ENCODE results near the gene TMEM270. TPM values are rescaled to one million over a fixed set of nuclear protein-coding genes. Genes with fewer than 3 reads are reported as not detected.
"Not testable (repeated sequence)": the region's sequence is repeated elsewhere in the genome, so short reads cannot be mapped to it uniquely, and the experiment has no call there.

Gene TMEM270
- total RNA-seq, 1 experiment from 2014 or later: not detected

DNA sequence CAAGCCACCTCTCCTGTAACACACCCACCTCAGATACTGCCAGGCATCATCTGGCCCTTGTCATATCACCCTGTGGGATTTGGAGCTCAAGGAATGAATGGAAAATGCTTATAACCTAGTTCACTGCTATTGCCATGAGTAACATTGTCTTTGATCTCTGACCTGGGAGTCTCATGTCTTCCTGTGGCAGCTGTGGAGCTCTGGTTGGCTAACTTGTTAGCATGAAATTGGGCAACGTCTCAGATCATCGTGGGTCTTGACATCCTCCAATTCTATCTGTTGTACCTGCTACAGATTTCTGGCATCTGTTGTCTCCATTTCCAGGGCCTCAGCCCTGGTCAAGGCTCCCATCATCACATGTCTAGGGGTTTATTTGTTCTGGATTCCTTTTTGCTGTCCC is 2.2 kb upstream of the TMEM270 start:
- peak; percentile 45 for DNase-seq (ENCODE audit: low read depth)

DNA sequence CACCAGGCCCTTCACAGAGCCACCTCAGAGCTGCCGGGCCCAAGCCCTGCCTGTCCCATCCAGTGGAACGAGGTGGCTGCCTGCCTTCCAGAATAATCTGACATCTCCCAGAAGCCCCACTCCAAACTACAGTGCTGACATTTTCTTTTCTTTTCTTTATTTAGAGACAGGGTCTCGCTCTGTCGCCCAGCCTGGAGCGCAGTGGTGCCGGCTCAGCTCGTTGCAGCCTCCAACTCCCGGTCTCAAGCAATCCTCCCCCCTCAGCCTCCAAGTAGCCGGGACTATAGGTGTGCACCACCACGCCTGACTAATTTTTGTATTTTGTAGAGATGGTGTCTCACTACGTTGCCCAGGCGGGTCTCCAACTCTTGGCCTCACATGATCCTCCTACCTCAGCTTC is 346 bp downstream of the TMEM270 start:
- no peak for DNase-seq (ENCODE audit: low read depth)

DNA sequence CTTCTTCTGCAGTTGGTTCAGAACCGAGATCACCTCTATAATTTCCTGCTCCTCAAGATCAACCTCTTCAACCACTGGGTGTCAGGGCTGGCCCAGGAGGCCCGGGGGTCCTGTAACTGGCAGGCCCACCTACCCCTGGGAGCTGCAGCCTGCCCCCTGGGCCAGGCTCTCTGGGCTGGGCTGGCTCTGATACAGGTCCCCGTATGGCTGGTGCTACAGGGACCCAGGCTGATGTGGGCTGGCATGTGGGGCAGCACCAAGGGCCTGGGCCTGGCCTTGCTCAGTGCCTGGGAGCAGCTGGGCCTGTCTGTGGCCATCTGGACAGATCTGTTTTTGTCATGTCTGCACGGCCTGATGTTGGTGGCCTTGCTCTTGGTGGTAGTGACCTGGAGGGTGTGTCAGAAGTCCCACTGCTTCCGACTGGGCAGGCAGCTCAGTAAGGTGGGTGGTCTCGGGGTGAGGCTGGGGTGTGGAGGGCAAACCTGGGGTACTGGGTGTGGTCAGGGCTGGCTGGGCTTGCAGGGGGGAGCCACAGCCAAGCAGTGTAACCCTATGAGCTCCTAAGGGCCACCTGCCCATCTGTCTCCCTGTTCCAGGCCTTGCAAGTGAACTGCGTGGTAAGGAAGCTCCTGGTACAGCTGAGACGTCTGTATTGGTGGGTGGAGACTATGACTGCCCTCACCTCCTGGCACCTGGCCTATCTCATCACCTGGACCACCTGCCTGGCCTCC is 4.2 kb downstream of the TMEM270 start:
- DNase-seq (ENCODE audit: low read depth): no peak

DNA sequence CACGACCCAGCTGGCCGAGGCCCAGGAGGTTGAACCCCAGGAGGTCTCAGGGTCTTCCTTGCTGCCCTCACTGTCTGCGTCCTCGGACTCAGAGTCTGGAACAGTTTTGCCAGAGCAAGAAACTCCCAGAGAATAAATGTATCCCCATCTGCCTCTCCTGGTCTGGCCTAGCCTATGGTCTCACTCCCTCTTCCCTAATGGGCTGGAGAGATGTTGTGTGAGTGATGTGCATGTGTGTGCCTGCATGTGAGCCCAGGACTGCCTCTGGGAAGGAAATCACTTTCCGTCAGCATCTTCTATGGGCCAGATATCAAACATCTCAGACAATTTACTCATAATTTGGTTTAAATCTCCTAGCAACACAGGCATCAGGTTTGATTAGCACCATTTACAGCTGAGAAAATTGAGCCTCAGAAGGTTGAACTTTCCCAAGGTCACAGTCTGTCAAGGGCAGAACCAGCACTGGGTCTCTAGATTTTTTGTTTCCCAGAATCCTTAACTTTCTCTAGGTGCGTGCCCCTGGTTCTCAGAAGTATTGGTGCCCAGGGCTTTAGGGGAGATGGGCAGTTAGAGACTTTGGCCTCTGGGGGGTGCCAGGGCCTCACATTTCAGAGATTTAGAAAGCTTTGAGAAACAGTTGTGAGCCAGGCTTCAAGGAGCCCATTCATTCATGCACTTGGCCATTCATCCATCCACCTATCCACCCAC is 4.9 kb downstream of the TMEM270 start:
- DNase-seq (ENCODE audit: low read depth): peak; percentile 60

DNA sequence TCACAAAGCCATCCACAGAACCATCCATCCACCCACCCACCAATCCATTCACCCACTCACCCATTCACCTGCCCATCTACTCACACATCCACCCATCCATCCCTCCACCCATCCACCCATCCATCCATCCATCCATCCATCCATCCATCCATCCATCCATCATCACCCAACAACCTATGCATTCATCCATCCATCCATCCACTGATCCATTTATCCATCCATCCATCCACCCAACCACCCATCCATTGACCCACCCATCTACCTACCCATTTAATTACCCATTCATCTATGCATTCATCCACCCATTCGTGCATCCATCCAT is 5.4 kb downstream of the TMEM270 start:
- no peak for DNase-seq (ENCODE audit: low read depth)

DNA sequence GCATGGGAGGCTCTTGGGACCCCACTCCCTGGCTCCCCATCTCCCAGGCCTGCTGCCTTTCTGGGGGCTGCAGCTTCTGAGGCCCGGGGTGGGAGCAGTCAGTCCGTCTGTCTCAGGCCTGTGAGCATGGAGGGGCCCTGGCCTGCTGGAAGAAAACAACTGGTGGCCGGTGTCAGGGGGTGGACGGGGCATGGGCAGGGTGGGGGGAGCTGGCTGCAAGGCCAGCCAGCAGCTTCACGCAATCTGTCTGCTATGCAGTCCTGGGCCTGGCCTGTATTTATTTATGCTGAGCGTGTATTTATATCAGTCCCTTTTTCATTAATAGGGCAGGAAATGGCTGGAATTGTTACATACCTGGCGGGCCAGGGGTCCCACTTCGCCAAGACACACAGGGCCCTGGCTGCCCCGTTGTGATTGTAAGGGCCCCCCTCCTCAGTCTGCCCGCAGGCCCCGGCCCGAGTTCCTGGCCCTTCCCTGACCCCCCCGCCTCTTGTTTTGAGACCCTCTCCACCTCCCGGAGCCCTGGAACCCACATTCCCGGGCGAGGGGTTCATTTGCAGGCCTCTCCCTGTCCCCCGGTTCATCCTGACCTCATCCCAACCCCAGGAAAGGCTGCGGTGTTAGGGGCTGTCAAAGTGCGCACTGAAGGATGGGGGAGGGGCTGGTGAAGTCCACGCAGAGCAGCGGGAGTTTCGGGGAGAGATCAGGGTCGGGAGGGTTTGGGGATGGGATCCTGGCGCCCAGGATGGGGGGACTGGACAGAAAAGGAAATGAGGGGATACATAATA is 8.2 kb downstream of the TMEM270 start:
- no peak for DNase-seq (ENCODE audit: low read depth)

DNA sequence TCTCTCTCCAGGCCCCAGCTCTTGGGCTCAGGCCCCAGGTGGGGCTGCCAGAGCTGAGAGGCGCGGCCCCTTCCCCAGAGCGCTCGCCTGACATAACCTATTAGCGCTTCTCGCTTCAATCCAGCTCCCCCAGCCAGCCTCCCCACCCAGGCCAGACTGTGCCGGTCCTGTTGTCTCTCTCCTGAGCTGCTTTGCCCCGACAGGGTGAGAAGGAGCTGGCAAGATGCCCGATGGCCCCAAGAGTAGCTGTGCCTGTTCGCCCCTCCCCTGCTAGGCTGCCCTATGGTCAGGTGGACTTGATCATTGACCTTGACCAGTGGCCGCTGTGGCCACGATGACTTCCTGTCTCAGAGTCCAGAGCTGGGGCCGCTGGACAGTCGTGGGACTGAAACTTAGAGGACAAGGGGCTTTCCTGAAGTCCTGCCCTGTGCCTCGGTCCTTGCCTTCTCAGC is 9.1 kb downstream of the TMEM270 start:
- no peak for DNase-seq (ENCODE audit: low read depth)

DNA sequence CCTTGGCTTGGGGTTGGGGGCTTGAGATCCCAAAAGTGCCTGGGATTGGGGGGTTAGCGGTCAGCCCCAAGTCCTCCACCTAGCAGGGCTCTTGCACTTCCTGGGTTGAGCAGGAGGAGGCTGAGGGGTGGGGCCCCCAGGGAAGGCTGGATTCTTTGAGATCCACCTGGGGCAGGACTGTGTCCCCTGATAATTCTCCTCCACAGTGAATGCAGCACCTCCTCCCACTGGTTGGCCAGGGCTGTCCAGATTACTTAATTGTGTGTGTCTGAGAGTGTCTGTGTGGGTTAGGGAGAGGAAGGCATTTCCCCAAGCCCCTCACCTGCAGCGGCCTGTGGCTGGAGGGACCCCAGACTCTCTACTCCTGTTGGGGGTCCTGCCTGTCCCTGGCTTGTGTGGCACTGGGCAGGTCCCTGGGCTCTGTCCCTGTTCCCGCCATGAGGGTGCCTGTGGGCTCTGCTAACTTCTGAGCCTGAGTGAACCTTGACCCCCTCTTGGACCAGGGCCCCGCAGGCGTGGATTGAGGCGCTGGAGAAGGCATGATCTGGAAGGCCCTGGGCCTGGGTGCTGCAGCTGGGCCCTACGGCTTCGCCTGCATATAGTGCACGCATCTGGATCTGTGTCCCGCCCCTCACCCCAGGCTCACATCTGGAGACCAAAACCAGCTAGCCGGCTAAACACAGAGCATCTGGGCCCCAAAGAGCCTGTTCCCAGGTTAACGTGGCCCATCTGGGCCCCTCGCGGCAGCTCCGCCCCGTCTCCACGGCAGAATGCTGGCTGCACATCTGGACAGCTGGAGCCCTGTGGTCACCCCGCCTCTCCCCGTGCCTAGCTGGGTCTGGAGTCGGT is 10.4 kb downstream of the TMEM270 start:
- DNase-seq (ENCODE audit: low read depth): no peak

DNA sequence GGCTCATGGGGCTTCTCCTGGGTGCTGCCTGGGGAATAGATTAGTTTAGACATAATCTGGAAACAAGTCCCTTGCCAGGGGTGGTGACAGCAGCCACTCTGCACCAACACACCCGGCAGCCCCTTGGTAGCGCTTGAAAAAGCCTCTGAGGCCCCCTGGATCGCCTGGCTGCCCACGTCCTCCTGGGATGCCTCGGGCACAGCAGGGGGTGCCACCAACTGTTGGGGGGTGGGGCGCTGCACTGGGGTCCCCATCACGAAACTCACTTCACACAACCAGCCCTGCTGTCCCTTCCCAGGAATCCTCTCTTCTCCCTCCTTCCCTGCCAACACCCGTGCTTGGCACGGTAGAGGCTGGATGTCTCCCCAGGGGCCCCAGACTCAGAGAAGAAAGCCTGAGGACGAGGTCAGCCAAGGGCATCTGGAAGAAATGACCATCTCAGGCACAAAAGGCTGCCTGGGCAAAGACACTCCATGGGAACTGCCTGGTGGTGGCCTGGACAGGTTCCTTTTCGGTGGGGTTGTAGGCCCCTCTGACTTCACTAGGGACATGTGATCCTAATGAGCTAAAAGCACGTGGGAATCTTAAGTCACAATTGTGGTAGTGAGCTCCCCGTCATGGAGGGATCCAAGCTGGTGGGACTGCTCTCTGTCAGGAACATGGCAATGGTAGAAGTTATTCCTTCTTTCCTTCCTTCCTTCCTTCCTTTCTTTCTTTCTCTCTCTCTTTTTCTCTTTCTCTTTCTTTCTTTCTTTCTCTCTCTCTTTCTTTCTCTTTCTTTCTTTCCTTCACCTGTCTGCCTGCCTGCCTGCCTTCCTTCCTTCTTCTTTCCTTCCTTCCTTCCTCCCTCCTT is 11.3 kb downstream of the TMEM270 start:
- DNase-seq (ENCODE audit: low read depth): no peak

DNA sequence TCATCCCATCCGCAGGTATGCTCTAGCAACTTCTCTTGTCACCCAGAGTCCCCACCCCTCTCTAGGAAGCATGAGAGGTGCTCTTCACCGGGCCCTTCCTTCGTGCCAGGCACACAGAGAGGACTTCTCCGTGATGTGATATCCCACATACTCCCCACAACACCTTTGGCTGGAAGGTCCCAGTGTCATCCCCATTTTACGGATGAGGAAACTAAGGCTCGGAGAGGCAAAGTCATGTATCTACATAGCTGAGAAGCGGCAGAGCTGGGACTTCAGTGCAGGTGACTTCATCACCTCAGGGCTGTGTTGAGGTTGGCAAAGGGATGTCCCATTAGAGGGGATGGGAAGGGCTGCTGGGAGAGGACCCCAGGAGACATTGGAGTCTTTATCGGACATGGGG is 15.4 kb downstream of the TMEM270 start:
- no peak for DNase-seq (ENCODE audit: low read depth)

DNA sequence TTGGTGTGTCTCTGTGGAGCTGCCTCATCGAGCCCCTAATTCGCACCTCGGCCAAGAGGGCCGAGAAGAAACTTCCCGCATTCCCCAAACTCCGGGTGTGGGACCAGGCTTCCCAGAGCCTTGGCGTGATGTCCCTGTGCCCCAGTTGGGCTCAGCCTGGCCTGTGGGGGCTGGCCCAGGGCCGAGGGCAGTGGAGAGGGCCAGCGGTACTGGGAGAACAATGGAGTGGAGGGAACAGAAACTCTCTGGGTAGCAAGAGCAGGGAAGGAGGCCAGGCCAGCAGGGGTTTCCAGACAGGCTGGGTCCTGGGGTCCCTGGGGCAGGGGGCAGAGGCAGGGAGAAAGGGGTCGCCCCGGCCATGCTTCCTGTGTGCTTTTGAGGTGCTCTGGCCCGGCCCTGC is 16.0 kb downstream of the TMEM270 start:
- DNase-seq (ENCODE audit: low read depth): no peak

DNA sequence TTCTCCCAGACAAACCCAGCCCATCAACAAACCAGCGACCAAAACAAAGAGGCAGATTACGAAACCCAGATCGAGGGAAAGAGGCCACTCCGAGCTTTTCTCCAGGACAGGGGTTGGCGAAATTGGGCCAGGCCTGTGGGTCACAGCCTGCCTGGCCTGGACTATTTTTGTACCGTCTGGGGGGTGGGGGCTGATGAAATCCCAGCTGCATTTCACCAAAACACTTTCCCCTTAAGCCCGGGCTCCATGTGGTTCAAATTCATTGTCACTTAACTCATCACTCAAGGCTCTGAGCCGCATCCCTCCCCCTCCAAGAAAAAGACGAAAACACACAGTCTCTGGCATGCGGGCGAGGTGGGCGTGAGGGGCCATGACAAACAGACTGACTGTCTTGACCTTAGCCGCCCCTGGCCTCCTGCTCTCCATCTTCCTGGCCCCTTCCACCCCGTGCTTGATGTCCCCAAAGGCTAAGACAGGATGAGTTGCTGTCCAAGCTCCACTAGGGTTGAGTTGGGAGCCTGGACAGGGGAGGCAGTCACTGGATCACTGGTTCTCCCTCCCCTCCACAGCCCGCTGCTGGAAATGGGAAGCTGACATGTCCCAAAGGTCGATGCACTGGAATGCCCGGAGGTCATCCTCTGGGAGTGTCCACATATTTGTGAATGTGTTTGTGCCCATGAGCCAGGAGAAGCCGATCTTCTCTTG is 19.2 kb downstream of the TMEM270 start:
- no peak for DNase-seq (ENCODE audit: low read depth)

DNA sequence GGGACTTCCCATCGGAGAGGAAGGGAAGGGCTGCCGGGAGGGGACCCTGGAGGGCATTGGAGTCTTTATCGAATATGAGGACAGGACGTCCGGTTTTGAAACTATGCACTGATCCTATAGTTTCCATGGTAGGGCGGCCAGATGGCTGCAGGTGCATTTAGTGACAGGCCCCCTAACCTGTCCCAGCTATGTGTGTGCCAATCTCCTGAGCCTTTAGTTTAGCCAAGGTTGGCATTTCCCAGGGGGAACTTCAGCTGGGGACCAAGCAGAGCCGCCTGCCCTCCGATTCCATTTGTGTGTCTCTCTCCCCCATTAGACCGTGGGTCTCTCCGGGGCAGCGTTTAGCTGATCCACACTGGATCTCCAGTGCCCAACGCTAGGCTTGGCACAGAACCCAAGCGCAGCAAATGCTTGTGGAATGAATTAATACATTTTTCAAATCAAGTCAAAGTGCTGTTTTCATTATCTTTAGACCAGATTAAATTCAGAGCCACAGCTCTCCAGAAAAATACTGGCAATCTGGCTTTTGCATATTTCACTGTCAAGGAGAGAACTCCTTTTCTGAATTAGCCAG is 19.9 kb downstream of the TMEM270 start:
- DNase-seq (ENCODE audit: low read depth): no peak

DNA sequence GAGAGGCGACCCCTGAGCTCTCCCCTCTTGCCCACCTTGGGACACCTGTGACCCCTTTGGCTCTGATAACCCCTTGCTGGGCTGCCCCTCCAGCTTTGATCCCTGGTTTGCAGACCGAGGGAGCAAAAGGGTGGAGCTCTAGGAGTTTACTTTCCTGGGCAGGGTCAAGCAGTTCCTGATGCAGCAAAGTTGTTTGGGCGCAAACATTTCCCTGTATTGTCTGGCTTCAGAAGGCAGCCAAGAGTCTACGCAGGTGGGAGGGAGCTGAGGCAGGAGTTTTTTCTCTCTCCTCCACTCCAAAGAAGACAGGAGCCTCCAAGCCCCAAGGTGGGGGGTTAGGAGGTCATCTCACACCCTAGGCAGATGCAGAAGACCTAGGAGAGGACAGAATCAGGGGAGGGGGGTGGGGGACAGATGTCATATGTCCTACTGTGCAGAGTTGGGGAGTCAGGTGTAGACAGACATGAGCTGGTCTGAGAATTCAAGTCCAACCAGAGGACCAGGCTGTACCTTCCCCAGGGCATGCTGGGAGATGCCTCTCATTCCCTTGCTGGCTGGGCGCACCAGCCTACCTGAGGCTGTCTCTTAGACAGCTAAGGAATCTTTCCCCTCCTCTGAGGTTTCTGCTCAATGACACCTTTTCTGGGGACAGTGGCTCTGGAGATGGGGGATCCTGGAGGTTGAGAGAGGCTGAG is 20.5 kb downstream of the TMEM270 start:
- DNase-seq (ENCODE audit: low read depth): no peak

DNA sequence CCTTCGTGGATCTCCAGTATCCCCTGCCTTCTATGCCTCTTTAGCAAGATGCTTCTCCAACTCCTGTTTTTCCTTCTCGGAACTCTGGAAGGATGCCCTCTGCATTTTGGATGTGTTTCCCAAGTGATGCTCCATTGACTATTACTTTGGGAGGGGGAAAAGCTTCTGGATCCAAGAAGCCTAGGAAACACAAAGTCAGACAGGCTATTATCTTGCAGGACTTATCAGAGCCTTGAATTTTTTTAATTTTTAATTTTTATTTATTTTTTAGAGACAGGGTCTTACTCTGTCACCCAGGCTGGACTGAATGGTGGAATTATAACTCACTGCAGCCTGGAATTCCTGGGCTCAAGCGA is 21.1 kb downstream of the TMEM270 start:
- DNase-seq (ENCODE audit: low read depth): no peak

DNA sequence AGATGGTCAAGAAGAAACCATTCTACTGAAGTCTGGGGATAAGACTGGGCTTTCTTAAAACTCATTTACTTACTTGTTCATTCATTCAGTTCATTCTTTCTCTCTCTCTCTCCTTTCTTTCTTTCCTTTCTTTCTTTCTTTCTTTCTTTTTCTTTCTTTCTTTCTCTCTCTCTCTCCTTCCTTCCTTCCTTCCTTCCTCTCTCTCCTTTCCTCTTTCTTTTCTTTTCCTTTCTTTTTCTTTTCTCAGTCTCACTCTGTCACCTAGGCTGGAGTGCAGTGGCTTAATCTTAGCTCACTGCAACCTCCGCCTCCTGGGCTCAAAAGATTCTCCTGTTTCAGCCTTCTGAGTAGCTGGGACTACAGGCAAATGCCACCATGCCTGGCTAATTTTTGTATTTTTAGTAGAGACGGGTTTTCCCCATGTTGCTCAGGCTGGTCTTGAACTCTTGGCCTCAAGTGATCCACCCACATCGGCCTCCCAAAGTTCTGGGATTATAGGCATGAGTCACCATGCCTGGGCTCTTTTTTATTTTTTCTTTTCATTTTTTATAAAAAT is 24.0 kb downstream of the TMEM270 start:
- not testable (repeated sequence) for DNase-seq (ENCODE audit: low read depth)

DNA sequence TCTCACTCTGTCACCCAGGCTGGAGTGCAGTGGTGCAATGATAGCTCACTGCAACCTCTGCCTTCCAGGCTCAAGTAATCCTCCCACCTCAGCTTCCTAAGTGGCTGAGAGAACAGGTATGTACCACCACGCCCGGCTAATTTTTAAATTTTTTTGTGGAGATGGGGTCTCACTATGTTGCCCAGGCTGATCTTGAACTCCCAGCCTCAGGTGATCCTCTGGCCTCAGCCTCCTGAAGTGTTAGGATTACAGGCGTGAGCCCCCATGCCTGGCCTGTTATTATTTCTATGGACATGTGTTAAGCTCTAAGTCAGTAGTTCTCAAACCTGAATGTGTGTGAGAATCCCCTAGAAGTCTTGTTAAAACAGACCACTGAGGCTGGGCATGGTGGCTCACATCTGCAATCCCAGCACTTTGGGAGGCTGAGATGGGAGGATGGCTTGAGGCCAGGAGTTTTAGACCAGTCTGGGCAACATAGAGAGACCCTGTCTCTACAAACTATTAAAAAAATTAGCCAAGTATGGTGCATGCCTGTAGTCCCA is 24.5 kb downstream of the TMEM270 start:
- DNase-seq (ENCODE audit: low read depth): no peak

DNA sequence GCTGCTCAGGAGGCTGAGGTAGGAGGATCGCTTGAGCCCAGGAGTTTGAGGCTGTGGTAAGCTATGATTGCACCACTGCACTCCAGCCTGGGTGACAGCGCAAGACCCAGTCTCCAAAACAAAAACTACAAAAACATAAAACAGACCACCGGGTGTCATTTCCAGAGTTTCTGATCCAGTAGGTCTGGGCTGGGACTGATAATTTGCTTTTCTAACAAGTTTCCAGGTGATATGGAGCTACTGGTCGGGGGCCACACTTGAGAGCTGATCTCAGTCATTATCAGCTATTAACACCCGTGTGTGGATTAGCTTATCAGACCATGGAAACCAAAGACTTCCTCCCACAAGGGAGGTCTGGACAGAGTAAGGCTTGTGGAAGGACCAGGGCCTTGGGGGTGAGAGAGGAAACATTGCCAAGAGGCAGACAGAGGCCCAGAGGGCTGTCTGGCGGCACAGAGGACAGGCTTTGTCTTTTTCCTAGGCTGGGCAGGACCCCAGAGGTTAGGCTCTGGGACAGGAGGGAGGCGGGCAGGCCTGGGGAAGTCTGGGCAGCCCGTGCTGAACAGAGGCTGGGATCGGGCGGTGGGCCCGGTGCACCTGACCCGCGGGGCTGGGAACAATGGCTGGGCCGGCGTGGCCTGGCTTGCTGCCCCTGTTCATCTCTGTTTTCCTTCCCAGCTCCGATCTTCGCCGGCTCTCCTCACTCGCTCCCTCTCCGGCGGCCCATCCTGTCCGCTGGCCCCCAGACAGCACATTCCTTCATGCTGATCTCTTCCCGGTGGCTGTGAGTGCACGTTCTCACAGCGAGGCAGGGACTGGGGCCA is 25.2 kb downstream of the TMEM270 start:
- DNase-seq (ENCODE audit: low read depth): no peak

All from LHCN-M2 (cell line).